Hepatocyte (in vitro differentiated cells): Measurements from ENCODE around the gene EMCN. TPM values are rescaled to one million over a fixed set of nuclear protein-coding genes. Genes with fewer than 3 reads are reported as not detected.

Experiments
- DNase-seq: peaks from one replicate; pipeline ENCODE4 v3.0.0-alpha.2; 2016; ENCODE audit warnings: low spot score
- H2AFZ ChIP-seq: fragments of 200-600 bp; sonication (generic); 2 replicates; pipeline ENCODE4 v1.6.0; 2016; ENCODE audit warnings: antibody characterized with exemption, mild to moderate bottlenecking
- H3K27ac ChIP-seq: fragments of 200-600 bp; sonication (generic); 2 replicates; pipeline ENCODE4 v1.5.1; 2016; ENCODE audit warnings: mild to moderate bottlenecking
- H3K27me3 ChIP-seq: fragments of 200-600 bp; sonication (generic); 2 replicates; pipeline ENCODE4 v1.6.1; 2016
- H3K36me3 ChIP-seq: fragments of 200-600 bp; sonication (generic); replicated peaks from 2 replicates; pipeline ENCODE4 v1.5.1; 2016; ENCODE audit warnings: low read depth; ENCODE audit not compliant: insufficient read depth
- H3K4me1 ChIP-seq: fragments of 200-600 bp; sonication (generic); 2 replicates; pipeline ENCODE4 v1.5.1; 2016; ENCODE audit warnings: mild to moderate bottlenecking, moderate library complexity; ENCODE audit not compliant: insufficient read depth
- H3K4me2 ChIP-seq: fragments of 200-600 bp; sonication (generic); 2 replicates; pipeline ENCODE4 v1.6.0; 2016
- H3K4me3 ChIP-seq: fragments of 200-600 bp; sonication (generic); 2 replicates; pipeline ENCODE4 v1.5.1; 2016; ENCODE audit warnings: mild to moderate bottlenecking
- H3K79me2 ChIP-seq: fragments of 200-600 bp; sonication (generic); 2 replicates; pipeline ENCODE4 v1.6.0; 2017; ENCODE audit warnings: mild to moderate bottlenecking
- H3K9me2 ChIP-seq: fragments of 200-600 bp; sonication (generic); replicated peaks from 2 replicates; pipeline ENCODE4 v1.6.0; 2017; ENCODE audit warnings: mild to moderate bottlenecking; ENCODE audit not compliant: insufficient read depth
- H3K9me3 ChIP-seq: fragments of 200-600 bp; sonication (generic); 2 replicates; pipeline ENCODE4 v1.5.1; 2016; ENCODE audit warnings: low read depth, mild to moderate bottlenecking
- H4K20me1 ChIP-seq: fragments of 200-600 bp; sonication (generic); 2 replicates; pipeline ENCODE4 v1.6.0; 2016; ENCODE audit warnings: mild to moderate bottlenecking; ENCODE audit not compliant: insufficient read depth, poor library complexity, severe bottlenecking
- EZH2 ChIP-seq: fragments of 200-600 bp; sonication (generic); IDR thresholded peaks from 2 replicates; pipeline ENCODE4 v1.6.1; 2016; ENCODE audit warnings: antibody characterized with exemption, mild to moderate bottlenecking, borderline replicate concordance
- EZH2phosphoT487 ChIP-seq: fragments of 200-600 bp; sonication (generic); IDR thresholded peaks from one replicate; pipeline ENCODE4 v1.6.1; 2018; ENCODE audit warnings: antibody characterized with exemption, mild to moderate bottlenecking, low read depth, moderate library complexity; ENCODE audit not compliant: unreplicated experiment, severe bottlenecking
- WGBS: methylation state at CpG from one replicate; pipeline ENCODE4 v1.1.6; 2016; ENCODE audit warnings: low lambda C conversion rate; ENCODE audit errors: missing lambda C conversion rate; 5-methylcytosine and 5-hydroxymethylcytosine counted together
- polyA plus RNA-seq: library from polyadenylated mRNA; unstranded; fragments of >200 nt; fragmentation: Nextera tagmentation; extraction: Ambion mirVana; gene quantifications from 2 replicates; pipeline ENCODE4 v1.2.1, GENCODE V29; 2016
- total RNA-seq: library from RNA; depleted of rRNA; stranded (reverse); fragments of >200 nt; gene quantifications from 2 replicates; pipeline ENCODE4 v1.2.3, GENCODE V29; 2014
- TF ChIP-seq, protein P1 (sequence below): fragments of 200-600 bp; sonication (generic); IDR thresholded peaks from 2 replicates; pipeline ENCODE4 v1.5.1; 2016; ENCODE audit warnings: antibody characterized with exemption, mild to moderate bottlenecking; ENCODE audit not compliant: poor library complexity

The EMCN gene
- total and polyA plus RNA-seq, 2 experiments from 2014 or later = 0.19 to 0.37 TPM

DNA sequence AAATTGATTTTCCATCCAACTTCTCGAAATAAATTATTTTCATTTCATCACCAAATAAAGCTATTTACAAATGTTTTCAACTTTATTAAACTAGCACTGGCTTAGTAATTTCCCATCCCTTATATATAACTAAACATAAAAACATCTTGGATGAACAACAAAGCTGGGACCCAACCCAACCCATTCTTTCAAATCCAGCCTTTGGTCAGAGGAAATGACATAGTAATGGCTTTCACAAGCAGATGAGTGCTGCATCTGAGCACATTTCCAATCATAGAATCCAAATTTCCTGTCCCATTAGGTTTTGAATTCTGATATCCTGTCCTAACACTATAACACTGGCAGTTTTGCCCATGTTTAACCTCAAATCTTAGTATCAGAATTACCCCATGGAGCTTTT lies 7.9 kb upstream of the EMCN start:
- 39% methylated on average over 1 of the region's 1 CpG for WGBS
- H4K20me1 ChIP-seq = no peaks in the 10 kb centered on the region
- TF ChIP-seq, protein P1, sequence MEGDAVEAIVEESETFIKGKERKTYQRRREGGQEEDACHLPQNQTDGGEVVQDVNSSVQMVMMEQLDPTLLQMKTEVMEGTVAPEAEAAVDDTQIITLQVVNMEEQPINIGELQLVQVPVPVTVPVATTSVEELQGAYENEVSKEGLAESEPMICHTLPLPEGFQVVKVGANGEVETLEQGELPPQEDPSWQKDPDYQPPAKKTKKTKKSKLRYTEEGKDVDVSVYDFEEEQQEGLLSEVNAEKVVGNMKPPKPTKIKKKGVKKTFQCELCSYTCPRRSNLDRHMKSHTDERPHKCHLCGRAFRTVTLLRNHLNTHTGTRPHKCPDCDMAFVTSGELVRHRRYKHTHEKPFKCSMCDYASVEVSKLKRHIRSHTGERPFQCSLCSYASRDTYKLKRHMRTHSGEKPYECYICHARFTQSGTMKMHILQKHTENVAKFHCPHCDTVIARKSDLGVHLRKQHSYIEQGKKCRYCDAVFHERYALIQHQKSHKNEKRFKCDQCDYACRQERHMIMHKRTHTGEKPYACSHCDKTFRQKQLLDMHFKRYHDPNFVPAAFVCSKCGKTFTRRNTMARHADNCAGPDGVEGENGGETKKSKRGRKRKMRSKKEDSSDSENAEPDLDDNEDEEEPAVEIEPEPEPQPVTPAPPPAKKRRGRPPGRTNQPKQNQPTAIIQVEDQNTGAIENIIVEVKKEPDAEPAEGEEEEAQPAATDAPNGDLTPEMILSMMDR = no peak
- TF ChIP-seq EZH2 (no peak), EZH2phosphoT487 (no peak)
- no peak overlapping the region for H3K4me3 ChIP-seq
- no peak overlapping the region for H3K4me2 ChIP-seq
- no peaks in the 10 kb centered on the region for H3K27me3 ChIP-seq
- no peaks in the 10 kb centered on the region for H3K79me2 ChIP-seq
- no peak overlapping the region for H2AFZ ChIP-seq
- H3K9me2 ChIP-seq = no peaks in the 10 kb centered on the region
- H3K36me3 ChIP-seq = no peaks in the 10 kb centered on the region
- no peaks in the 10 kb centered on the region for H3K4me1 ChIP-seq
- DNase-seq = no peak
- H3K27ac ChIP-seq = no peak overlapping the region
- H3K9me3 ChIP-seq = no peaks in the 10 kb centered on the region

DNA sequence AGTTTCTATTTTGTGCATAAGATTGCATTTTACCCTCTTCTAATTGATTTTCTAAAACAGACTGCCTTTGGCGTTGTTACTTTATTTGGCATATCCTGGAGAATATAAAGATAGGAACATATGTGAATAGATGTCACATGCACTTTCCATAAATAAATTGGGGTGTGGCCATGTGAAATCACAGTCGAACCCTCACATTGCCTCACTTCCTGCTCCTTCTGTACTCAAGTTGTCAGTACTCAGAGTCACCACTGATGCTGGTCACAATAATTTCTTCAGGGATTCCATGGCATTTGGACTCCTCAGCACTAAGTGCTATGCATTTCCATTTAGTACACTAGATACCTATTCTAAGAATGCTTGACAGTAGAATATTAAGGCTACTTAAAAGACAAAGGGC lies 1.4 kb upstream of the EMCN start:
- no peak for DNase-seq
- Histone ChIP-seq H3K4me1 (no peaks in the 10 kb centered on the region), H3K9me2 (no peaks in the 10 kb centered on the region), H4K20me1 (no peaks in the 10 kb centered on the region), H3K79me2 (no peaks in the 10 kb centered on the region), H2AFZ (no peak overlapping the region), H3K36me3 (no peaks in the 10 kb centered on the region), H3K4me2 (no peak overlapping the region), H3K9me3 (no peaks in the 10 kb centered on the region), H3K27ac (no peak overlapping the region), H3K4me3 (no peak overlapping the region), H3K27me3 (no peaks in the 10 kb centered on the region)
- TF ChIP-seq, protein P1 = no peak
- no peak for TF ChIP-seq EZH2phosphoT487
- TF ChIP-seq EZH2 = no peak
- 82% methylated on average over 2 of the region's 2 CpGs for WGBS

GRCh38 chr4:100516225-100516624 lies 1.6 kb downstream of the EMCN start:
- no peak overlapping the region for H2AFZ ChIP-seq
- WGBS = 92% methylated on average over 7 of the region's 7 CpGs
- H3K4me2 ChIP-seq = no peak overlapping the region
- H3K4me3 ChIP-seq = no peak overlapping the region
- H3K4me1 ChIP-seq = no peaks in the 10 kb centered on the region
- H3K36me3 ChIP-seq = no peaks in the 10 kb centered on the region
- H3K27me3 ChIP-seq = no peaks in the 10 kb centered on the region
- no peak overlapping the region for H3K27ac ChIP-seq
- no peaks in the 10 kb centered on the region for H4K20me1 ChIP-seq
- H3K79me2 ChIP-seq = no peaks in the 10 kb centered on the region
- H3K9me3 ChIP-seq = no peaks in the 10 kb centered on the region
- TF ChIP-seq EZH2 (no peak), EZH2phosphoT487 (no peak)
- TF ChIP-seq, protein P1 = no peak
- DNase-seq = no peak
- no peaks in the 10 kb centered on the region for H3K9me2 ChIP-seq

GRCh38 chr4:100511896-100512295 lies 5.9 kb downstream of the EMCN start:
- no peak for DNase-seq
- Histone ChIP-seq H3K4me3 (no peak overlapping the region), H3K36me3 (no peaks in the 10 kb centered on the region), H3K9me3 (no peaks in the 10 kb centered on the region), H3K27ac (no peak overlapping the region), H3K4me2 (no peak overlapping the region), H3K9me2 (no peaks in the 10 kb centered on the region), H3K4me1 (no peaks in the 10 kb centered on the region), H3K27me3 (no peaks in the 10 kb centered on the region), H4K20me1 (no peaks in the 10 kb centered on the region), H2AFZ (no peak overlapping the region), H3K79me2 (no peaks in the 10 kb centered on the region)
- TF ChIP-seq, protein P1 = no peak
- TF ChIP-seq EZH2 (no peak), EZH2phosphoT487 (no peak)
- WGBS = 58% methylated on average over 5 of the region's 5 CpGs
